Bronchial epithelial cell (primary cell): ENCODE data around the gene UBE2E3. TPM values are rescaled to one million over a fixed set of nuclear protein-coding genes. Genes with fewer than 3 reads are reported as not detected.

ENCODE experiments used
- DNase-seq: peaks from one replicate; pipeline ENCODE4 v3.0.0-alpha.2; 2010; ENCODE audit warnings: low read depth
- FAIRE-seq: peaks from 2 replicates; lab custom pipeline; 2011; peaks lifted over from hg19 to GRCh38; lab: Jason Lieb, UNC
- H3K27me3 ChIP-seq: 2 replicates; pipeline ENCODE4 v1.5.1; 2011; ENCODE audit warnings: low read length; ENCODE audit not compliant: control insufficient read depth, insufficient read depth
- H3K36me3 ChIP-seq: 2 replicates; pipeline ENCODE4 v1.5.1; 2011; ENCODE audit warnings: low read length; ENCODE audit not compliant: control insufficient read depth, insufficient read depth
- H3K4me3 ChIP-seq: 2 replicates; pipeline ENCODE4 v1.5.1; 2011; ENCODE audit warnings: mild to moderate bottlenecking, low read depth, low read length, control low read depth
- CTCF ChIP-seq: IDR thresholded peaks from 2 replicates; pipeline ENCODE4 v1.5.1; 2011; ENCODE audit warnings: mild to moderate bottlenecking, moderate library complexity, low read length, control low read depth, inconsistent platforms; ENCODE audit not compliant: insufficient read depth, severe bottlenecking
- total RNA-seq: library from RNA; depleted of rRNA; stranded (reverse); fragments of >200 nt; gene quantifications from 2 replicates; pipeline ENCODE4 v1.2.1, GENCODE V29; 2014

The UBE2E3 gene
- total RNA-seq, 1 donor from 2014 or later = 27.4 TPM

- FAIRE-seq (no peak), DNase-seq (no peak)
- Histone ChIP-seq H3K4me3 (no peak overlapping the region), H3K36me3 (peaks cover 2% of the 10 kb centered on the region), H3K27me3 (no peaks in the 10 kb centered on the region)
- no peak for TF ChIP-seq CTCF
Observed at GRCh38 chr2:180990794-180991193, 10.4 kb downstream of the UBE2E3 start.

DNA sequence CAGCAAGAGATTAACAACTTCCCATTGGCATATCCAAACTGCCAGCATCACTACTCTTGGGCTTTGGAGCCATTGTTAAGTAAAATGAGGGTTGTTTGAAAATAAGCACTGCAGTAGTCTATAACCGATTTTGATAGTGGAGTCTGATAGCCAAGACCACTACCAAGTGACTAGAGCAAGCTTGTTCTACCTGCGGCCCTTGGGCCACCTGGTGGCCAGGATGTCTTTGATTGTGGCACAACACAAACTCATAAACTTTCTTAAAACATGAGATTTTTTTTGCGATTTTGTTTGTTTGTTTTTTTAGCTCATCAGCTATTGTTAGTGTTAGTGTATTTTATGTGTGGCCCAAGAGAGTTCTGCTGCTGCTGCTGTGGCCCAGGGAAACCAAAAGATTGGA, 11.0 kb downstream of the UBE2E3 start:
- Histone ChIP-seq H3K4me3 (no peak overlapping the region), H3K27me3 (no peaks in the 10 kb centered on the region), H3K36me3 (peaks cover 2% of the 10 kb centered on the region)
- FAIRE-seq (no peak), DNase-seq (no peak)
- TF ChIP-seq CTCF = peak; percentile 9

- no peak for TF ChIP-seq CTCF
- Histone ChIP-seq H3K36me3 (peaks cover 2% of the 10 kb centered on the region), H3K4me3 (no peak overlapping the region), H3K27me3 (no peaks in the 10 kb centered on the region)
- FAIRE-seq = no peak
- DNase-seq = no peak
Observed at GRCh38 chr2:180991820-180992219, 11.4 kb downstream of the UBE2E3 start.

GRCh38 chr2:180992994-180993393, 12.6 kb downstream of the UBE2E3 start:
- Histone ChIP-seq H3K27me3 (no peaks in the 10 kb centered on the region), H3K36me3 (peaks cover 2% of the 10 kb centered on the region), H3K4me3 (no peak overlapping the region)
- DNase-seq (no peak), FAIRE-seq (no peak)
- TF ChIP-seq CTCF = no peak

DNA sequence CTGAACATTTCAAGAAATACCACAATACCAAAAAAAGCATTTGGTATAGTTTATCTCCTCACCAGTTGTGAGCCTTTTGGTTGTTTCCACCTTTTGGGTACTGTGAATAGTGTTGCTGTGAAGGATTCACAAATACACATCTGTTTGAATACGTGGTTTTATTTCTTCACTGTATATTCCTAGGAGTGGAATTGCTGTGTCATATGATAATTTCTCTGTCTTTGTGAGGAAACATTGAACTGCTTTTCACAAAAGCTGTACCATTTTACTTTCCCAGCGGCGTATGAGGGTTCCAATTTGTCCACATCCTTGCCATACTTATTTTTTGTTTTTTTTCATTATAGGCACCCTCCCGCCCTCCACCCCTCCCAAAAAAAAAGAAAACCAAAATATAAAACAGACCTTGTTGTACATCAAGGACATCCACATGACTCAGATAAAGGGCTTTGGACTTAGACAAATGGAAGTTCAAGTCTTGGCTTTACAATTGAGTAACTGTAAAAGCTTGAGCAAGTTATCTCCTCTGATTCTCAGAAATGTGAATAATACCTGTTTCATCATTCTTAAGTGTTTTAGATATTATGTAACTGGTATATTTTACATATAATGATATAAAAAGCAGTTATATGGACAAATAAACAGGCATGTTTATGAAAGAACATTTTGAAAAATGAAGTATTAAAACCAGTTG, 19.0 kb downstream of the UBE2E3 start:
- no peak for TF ChIP-seq CTCF
- Histone ChIP-seq H3K36me3 (no peaks in the 10 kb centered on the region), H3K27me3 (no peaks in the 10 kb centered on the region), H3K4me3 (no peak overlapping the region)
- DNase-seq (peak; percentile 20), FAIRE-seq (no peak)
